GM18498 (cell line): Measurements from ENCODE around the gene PNPLA1.

Source experiments
- ATAC-seq: cut with Tn5 transposase; IDR thresholded peaks from one replicate; pipeline ENCODE4 v1.9.1; 2021; ENCODE audit warnings: mild to moderate bottlenecking, moderate library complexity; ENCODE audit not compliant: unreplicated experiment

PNPLA1 gene

GRCh38 chr6:36246506-36247268 is 23.2 kb upstream of the PNPLA1 start:
- ATAC-seq: no peak

- ATAC-seq: no peak
Observed at GRCh38 chr6:36247693-36248092, 22.2 kb upstream of the PNPLA1 start.

DNA sequence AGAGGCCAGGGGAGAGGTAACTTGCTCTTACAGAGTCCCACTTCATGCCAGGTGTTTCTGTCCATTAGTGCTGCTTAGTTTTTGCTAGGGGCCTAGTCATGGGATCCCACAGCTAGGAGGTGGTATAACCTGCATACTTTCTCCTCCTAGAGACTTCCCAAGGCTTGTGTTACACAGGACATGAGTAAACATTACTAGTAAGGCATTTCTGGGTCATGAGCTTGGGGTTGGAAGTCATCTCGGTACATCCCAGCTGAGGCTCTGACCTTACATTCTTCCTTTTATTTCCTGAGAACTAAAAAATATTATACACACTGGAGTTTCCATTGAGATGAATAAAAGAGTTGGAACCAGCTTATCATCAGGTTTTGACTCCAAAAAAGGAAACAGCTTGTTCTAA is 20.9 kb upstream of the PNPLA1 start:
- no peak for ATAC-seq

- ATAC-seq: no peak
Observed at GRCh38 chr6:36249536-36249935, 20.3 kb upstream of the PNPLA1 start.

- no peak for ATAC-seq
Observed at GRCh38 chr6:36252005-36252404, 17.9 kb upstream of the PNPLA1 start.

GRCh38 chr6:36263390-36264000 is 6.4 kb upstream of the PNPLA1 start:
- no peak for ATAC-seq

- no peak for ATAC-seq
Observed at GRCh38 chr6:36265744-36266143, 4.1 kb upstream of the PNPLA1 start.

DNA sequence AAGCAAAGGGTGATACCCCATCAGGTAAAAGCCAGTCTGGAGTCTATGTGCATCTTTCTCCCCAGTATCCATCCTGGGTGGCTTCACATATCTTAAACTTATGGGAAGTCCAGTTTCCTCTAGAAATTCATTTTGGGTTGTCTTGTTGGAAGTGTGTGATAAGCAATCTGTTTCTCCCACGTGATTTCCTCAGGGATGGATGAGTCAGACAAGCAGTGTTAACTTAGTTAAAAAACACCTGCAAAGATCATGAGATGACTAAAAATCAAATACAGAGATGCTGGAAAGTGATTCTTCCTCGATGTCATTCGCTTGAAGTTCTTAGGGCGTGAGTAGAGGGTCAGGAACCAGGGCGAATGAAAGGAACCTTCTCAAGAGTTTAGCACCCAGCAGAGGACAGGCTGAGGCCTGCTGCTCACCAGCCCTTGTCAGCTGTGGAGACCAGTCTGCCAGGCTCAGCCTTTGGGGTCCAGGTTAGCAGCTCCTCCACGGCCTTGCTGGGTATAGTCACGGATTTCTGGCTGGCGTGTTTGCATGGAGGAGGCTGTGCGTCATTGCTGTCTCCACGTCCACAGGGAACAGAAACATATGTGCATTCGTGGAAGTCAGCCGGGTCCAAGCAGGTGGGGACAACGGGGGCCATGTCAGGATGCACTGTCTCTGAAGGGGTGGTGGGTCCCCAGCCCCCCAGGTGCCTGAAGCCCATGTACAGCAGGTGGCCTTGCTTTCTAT is 2.8 kb upstream of the PNPLA1 start:
- ATAC-seq: no peak

DNA sequence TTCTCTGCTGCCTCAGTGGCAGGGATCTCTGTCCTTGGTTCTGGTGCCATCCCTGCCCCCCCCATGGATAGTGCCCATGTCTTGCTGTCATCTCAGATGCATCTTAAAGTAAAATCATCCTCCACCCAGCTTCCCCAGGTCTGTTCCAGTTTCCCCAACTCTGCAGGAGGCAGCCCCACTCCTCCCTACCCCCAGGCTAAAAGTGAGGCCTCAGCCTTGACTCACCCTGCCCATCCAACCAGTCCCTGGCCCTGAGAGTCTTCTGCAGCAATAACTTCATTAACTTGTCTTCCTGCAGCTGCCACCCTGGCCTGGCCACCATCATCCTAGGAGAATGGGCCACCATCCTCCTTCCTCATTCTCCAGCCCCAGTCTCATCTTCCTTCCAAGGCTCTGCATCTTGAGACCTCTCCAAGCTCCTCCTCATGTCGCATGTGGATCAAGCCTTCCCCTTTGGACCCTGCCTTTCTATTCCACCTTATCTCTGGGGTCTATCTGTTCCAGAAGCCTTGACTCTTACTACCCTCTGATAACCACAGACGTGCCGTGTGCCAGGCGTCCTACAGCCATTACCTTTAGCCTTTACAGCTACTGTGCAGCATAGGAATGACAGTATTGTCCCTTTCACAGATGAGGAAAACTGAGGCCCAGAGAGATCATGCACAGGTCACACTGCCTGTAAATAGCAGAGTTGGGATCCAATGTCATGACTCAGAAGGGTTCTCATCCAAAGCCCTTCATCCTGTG is 2.0 kb upstream of the PNPLA1 start:
- no peak for ATAC-seq

GRCh38 chr6:36268478-36269275 is 1.2 kb upstream of the PNPLA1 start:
- no peak for ATAC-seq

GRCh38 chr6:36272234-36272633 is 2.4 kb downstream of the PNPLA1 start:
- no peak for ATAC-seq

DNA sequence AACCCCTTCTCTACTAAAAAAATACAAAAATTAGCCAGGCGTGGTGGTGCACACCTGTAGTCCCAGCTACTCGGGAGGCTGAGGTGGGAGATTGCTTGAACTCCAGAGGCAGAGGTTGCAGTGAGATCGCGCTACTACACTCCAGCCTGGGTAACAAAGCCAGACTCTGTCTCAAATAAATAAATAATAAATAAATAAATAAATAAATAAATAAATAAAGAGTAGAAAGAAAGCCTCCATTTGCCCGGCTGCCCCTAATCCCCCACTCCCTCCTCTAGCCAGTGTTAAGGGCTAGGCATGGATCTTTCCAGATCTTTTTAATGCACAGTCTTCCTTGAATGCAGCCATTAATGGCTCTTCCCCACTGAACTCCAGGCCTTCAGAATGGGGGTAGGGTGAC is 3.2 kb downstream of the PNPLA1 start:
- ATAC-seq: no peak

- ATAC-seq: no peak
Observed at GRCh38 chr6:36273802-36274514, 4.1 kb downstream of the PNPLA1 start.

DNA sequence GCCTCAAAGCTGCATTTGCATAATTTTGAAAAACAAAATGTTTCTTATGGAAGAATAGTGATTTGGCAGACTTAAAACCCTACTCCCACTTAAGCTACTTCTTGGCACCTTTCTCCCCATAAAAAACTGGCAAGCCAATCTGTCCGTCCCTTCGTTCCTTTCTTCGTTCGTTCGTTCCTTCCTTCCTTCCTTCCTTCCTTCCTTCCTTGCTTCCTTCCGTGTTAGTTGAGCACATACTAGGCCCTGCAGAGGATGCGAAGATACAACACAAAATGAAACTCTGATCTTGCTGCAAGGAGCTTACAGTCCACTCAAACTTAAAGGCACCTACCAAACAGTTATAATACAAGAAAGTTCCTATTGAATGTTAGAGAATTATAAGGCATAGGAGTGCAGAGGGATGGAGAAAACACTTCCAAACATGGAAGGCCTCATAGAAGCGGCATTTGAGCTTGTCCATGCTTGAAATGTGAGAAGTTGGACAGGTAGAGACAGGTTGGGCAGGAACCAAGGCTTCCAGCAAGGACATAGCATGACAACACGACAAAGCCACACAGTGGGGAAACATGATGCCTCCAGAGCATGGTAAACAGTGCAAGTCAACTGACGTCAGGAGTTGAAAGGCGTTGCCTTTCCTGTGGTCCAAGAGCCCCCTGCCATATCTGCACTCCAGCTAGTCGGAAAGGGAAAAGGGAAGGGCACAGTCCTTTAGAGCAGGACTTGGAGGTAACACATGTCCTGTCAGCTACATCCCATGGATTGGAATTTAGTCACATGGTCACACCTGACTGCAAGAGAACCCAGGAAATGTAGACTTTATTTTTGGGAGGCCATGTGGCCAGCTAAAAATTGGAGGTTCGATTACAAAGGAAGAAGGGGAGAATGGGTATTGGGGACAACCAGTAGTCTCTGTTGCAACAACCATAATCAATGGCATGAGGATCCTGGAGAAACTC is 7.0 kb downstream of the PNPLA1 start:
- ATAC-seq: no peak

DNA sequence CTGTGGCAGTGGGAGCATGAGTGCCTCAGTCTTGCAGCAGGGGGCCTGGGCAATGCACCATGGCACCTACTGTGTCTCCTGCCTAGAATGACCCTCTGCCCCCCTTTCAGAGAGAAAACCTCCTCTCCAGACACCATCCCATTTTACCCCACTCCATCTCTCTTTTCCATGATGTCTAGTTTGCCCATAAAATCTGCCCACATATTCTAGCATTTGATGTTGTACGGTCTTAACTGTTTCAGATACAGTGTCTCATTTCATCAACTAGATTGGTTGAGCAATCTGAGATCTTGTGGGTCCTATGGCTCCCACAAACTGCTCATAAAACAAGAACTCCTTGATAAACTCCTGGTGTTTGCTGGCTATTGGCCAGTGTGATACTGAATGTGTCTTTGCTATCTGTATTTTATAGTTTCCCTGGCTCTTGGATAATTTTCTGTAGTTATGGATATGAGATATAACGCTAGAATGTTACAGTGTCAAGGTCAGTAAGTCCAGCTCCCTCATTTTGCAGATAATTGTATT is 8.1 kb downstream of the PNPLA1 start:
- ATAC-seq: no peak

GRCh38 chr6:36280467-36280866 is 10.6 kb downstream of the PNPLA1 start:
- ATAC-seq: no peak

- no peak for ATAC-seq
Observed at GRCh38 chr6:36280983-36281382, 11.1 kb downstream of the PNPLA1 start.

DNA sequence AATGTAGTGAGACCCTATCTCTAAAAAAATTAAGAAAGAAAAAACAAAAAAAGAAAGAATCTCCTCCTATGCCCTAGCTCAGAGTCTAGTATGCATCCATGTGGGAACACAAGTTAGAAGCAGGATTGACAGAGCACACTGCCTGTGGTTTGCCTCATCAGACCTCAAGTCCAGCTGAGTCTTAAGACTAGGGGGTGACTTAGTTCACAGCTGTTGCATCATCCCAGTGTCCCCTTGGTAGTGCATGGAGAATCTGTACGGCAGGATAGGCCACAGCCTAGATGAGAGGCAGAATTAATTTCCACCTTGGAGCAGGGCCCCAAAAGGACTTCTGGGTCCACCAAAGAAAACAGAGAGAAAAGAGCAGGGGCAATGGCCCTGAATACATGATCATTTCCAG is 13.7 kb downstream of the PNPLA1 start:
- no peak for ATAC-seq

GRCh38 chr6:36284359-36284758 is 14.5 kb downstream of the PNPLA1 start:
- ATAC-seq: no peak
